Suppressor macrophage (primary cell): ENCODE results near the gene KLHL18.
"Not testable (repeated sequence)": the region's sequence is repeated elsewhere in the genome, so short reads cannot be mapped to it uniquely, and the experiment has no call there.

Source experiments
- DNase-seq, 4 experiments: peaks; one replicate each; pipeline ENCODE4 v3.0.0-alpha.2; 2020 to 2022

The KLHL18 gene

GRCh38 chr3:47314056-47314764, 31.5 kb downstream of the KLHL18 start:
- DNase-seq, result no peak

- DNase-seq, result peak; percentile 64 to 88 (median 78)
Observed at GRCh38 chr3:47315069-47315647, 32.4 kb downstream of the KLHL18 start.

GRCh38 chr3:47316151-47316550, 33.4 kb downstream of the KLHL18 start:
- not testable (repeated sequence) for DNase-seq

GRCh38 chr3:47318916-47319315, 36.2 kb downstream of the KLHL18 start:
- DNase-seq, result no peak

GRCh38 chr3:47319956-47320355, 37.2 kb downstream of the KLHL18 start:
- no peak for DNase-seq

GRCh38 chr3:47323431-47324277, 40.9 kb downstream of the KLHL18 start:
- no peak for DNase-seq

- peak; percentile 75 to 87 (median 80) for DNase-seq
Observed at GRCh38 chr3:47324278-47324865, 41.6 kb downstream of the KLHL18 start.

GRCh38 chr3:47333907-47334306, 51.2 kb downstream of the KLHL18 start:
- no peak for DNase-seq

GRCh38 chr3:47337656-47338055, 54.9 kb downstream of the KLHL18 start:
- no peak for DNase-seq

- DNase-seq, result no peak
Observed at GRCh38 chr3:47339951-47340350, 57.2 kb downstream of the KLHL18 start.

GRCh38 chr3:47340866-47341265, 58.1 kb downstream of the KLHL18 start:
- DNase-seq, result no peak

GRCh38 chr3:47342151-47342550, 59.4 kb downstream of the KLHL18 start:
- DNase-seq, result no peak

GRCh38 chr3:47342812-47343211, 60.1 kb downstream of the KLHL18 start:
- DNase-seq, result no peak

- DNase-seq, result no peak
Observed at GRCh38 chr3:47343471-47343971, 60.8 kb downstream of the KLHL18 start.

GRCh38 chr3:47344971-47345370, 62.2 kb downstream of the KLHL18 start:
- no peak for DNase-seq

- DNase-seq, result peak; percentile 82 to 93 (median 88)
Observed at GRCh38 chr3:47347217-47347801, 64.6 kb downstream of the KLHL18 start.

GRCh38 chr3:47348411-47349154, 65.8 kb downstream of the KLHL18 start:
- no peak for DNase-seq

- DNase-seq, result no peak
Observed at GRCh38 chr3:47355010-47355409, 72.3 kb downstream of the KLHL18 start.

- DNase-seq, result no peak
Observed at GRCh38 chr3:47356201-47356600, 73.5 kb downstream of the KLHL18 start.

- no peak for DNase-seq
Observed at GRCh38 chr3:47359323-47359722, 76.6 kb downstream of the KLHL18 start.

GRCh38 chr3:47360110-47360517, 77.4 kb downstream of the KLHL18 start:
- not testable (repeated sequence) for DNase-seq

- DNase-seq, result peak; percentile 49 to 75 (median 58)
Observed at GRCh38 chr3:47362701-47363100, 80.0 kb downstream of the KLHL18 start.
